Natural killer cell (primary cell): ENCODE measurements around the gene FOXF1. TPM values are rescaled to one million over a fixed set of nuclear protein-coding genes. Genes with fewer than 3 reads are reported as not detected.

Source experiments
- ATAC-seq, 3 donors: fragments of 150-1000 bp in 2 of 3; fragments of 200-7000 bp in 1 of 3; cut with Tn5 transposase; 1 replicate in 1 of 3; 2 replicates in 2 of 3; pipeline ENCODE4 v1.10.0; 2021; ENCODE audit warnings: mild to moderate bottlenecking in 2 of 3, moderate library complexity in 2 of 3
- DNase-seq, 2 donors: peaks; one replicate each; pipeline versions ENCODE4 v3.0.0 to v3.0.0-alpha.2; 2013 to 2021; ENCODE audit warnings: mixed read lengths in 1 of 2
- H3K27ac ChIP-seq: one replicate; pipeline ENCODE4 v1.5.1; 2013; ENCODE audit warnings: mild to moderate bottlenecking, low read length
- H3K27me3 ChIP-seq: one replicate; pipeline ENCODE4 v1.6.1; 2013; ENCODE audit warnings: low read length; ENCODE audit not compliant: control insufficient read depth, insufficient read depth
- H3K36me3 ChIP-seq: one replicate; pipeline ENCODE4 v1.6.1; 2013; ENCODE audit warnings: low read length; ENCODE audit not compliant: control insufficient read depth, insufficient read depth
- H3K4me1 ChIP-seq: one replicate; pipeline ENCODE4 v1.6.1; 2013; ENCODE audit warnings: low read length; ENCODE audit not compliant: control insufficient read depth, insufficient read depth
- H3K4me3 ChIP-seq: one replicate; pipeline ENCODE4 v1.5.1; 2013; ENCODE audit warnings: low read length
- H3K9me3 ChIP-seq: one replicate; pipeline ENCODE4 v1.6.1; 2013; ENCODE audit warnings: low read length; ENCODE audit not compliant: control insufficient read depth, insufficient read depth
- H3K27ac Mint-ChIP-seq, 2 donors: one replicate each; pipeline ENCODE4 v1.8.0; 2022; ENCODE audit warnings: mild to moderate bottlenecking in 2 of 2, mixed read lengths in 2 of 2, moderate library complexity in 1 of 2
- H3K27me3 Mint-ChIP-seq, 2 donors: one replicate each; pipeline ENCODE4 v1.8.0; 2022; ENCODE audit warnings: low read depth in 2 of 2, mixed read lengths in 2 of 2
- H3K36me3 Mint-ChIP-seq: one replicate; pipeline ENCODE4 v1.8.0; 2022; ENCODE audit warnings: mixed read lengths
- H3K4me1 Mint-ChIP-seq, 2 donors: one replicate each; pipeline ENCODE4 v1.8.0; 2022; ENCODE audit warnings: mixed read lengths in 2 of 2
- H3K4me3 Mint-ChIP-seq: one replicate; pipeline ENCODE4 v1.8.0; 2022; ENCODE audit warnings: mild to moderate bottlenecking, moderate library complexity, mixed read lengths
- H3K9me3 Mint-ChIP-seq, 2 donors: one replicate each; pipeline ENCODE4 v1.8.0; 2022; ENCODE audit warnings: mixed read lengths in 2 of 2
- CTCF ChIP-seq: fragments of 200-600 bp; IDR thresholded peaks from one replicate; pipeline ENCODE4 v1.8.0; 2022; ENCODE audit warnings: antibody characterized with exemption
- WGBS: methylation state at CpG from one replicate; pipeline ENCODE4 v1.1.7; 2013; ENCODE audit warnings: missing lambda C conversion rate; ENCODE audit not compliant: insufficient coverage; 5-methylcytosine and 5-hydroxymethylcytosine counted together
- intact Hi-C: fragments of 100-400 bp; cut with micrococcal nuclease; formaldehyde crosslinking; loops from one replicate; pipeline ENCODE4 v1.14.2; 2022
- total RNA-seq, 4 donors: library from RNA; stranded (reverse); fragments of 120-200 nt in 1 of 4; gene quantifications; one replicate each; pipeline versions ENCODE4 v1.2.3 to v1.2.4, GENCODE V29; 2013 to 2022

FOXF1 gene
- total RNA-seq, 3 donors from 2014 or later (not counting 1 experiment from before 2014, with no cell fraction given) = not detected

- Mint-ChIP-seq H3K9me3 (no peaks in the 10 kb centered on the region), H3K27me3 (peaks cover 42 to 74% of the 10 kb centered on the region in 2 donors), H3K4me1 (no peaks in the 10 kb centered on the region), H3K36me3 (no peaks in the 10 kb centered on the region), H3K4me3 (no peak overlapping the region), H3K27ac (no peak overlapping the region)
- Histone ChIP-seq H3K27ac (no peak overlapping the region), H3K9me3 (no peaks in the 10 kb centered on the region), H3K4me1 (no peaks in the 10 kb centered on the region), H3K27me3 (peaks cover 22% of the 10 kb centered on the region), H3K36me3 (no peaks in the 10 kb centered on the region), H3K4me3 (no peak overlapping the region)
- intact Hi-C loops = no loop called here
- 78% methylated on average over 11 of the region's 13 CpGs for whole genome bisulfite sequencing
- ATAC-seq (no peak), DNase-seq (no peak)
- TF ChIP-seq CTCF = no peak
Observed at GRCh38 chr16:86490859-86491639, 19.3 kb upstream of the FOXF1 start.

- no peak overlapping the region for H3K4me3 Mint-ChIP-seq
- H3K27me3 Mint-ChIP-seq = peaks cover 47 to 73% of the 10 kb centered on the region in 2 donors
- Histone ChIP-seq H3K4me1 (no peaks in the 10 kb centered on the region), H3K4me3 (no peak overlapping the region), H3K27ac (no peak overlapping the region), H3K36me3 (no peaks in the 10 kb centered on the region), H3K9me3 (no peaks in the 10 kb centered on the region), H3K27me3 (peaks cover 24% of the 10 kb centered on the region)
- no peaks in the 10 kb centered on the region for H3K9me3 Mint-ChIP-seq
- DNase-seq (no peak), ATAC-seq (no peak)
- no peaks in the 10 kb centered on the region for H3K36me3 Mint-ChIP-seq
- 87% methylated on average over 7 of the region's 7 CpGs for WGBS
- intact Hi-C loops = no loop called here
- no peaks in the 10 kb centered on the region for H3K4me1 Mint-ChIP-seq
- H3K27ac Mint-ChIP-seq = no peak overlapping the region
- no peak for TF ChIP-seq CTCF
Observed at GRCh38 chr16:86491640-86492023, 18.7 kb upstream of the FOXF1 start.

- ATAC-seq = no peak
- no peaks in the 10 kb centered on the region for H3K36me3 Mint-ChIP-seq
- intact Hi-C loops = no loop called here
Observed at GRCh38 chr16:86492267-86492960, 17.9 kb upstream of the FOXF1 start.

More at GRCh38 chr16:86492267-86492960, 17.9 kb upstream of the FOXF1 start:
- no peak for DNase-seq
- Mint-ChIP-seq H3K4me3 (no peak overlapping the region), H3K9me3 (no peaks in the 10 kb centered on the region), H3K27ac (no peak overlapping the region), H3K4me1 (no peaks in the 10 kb centered on the region), H3K27me3 (peaks cover 51 to 73% of the 10 kb centered on the region in 2 donors)
- Histone ChIP-seq H3K4me3 (no peak overlapping the region), H3K27me3 (peaks cover 29% of the 10 kb centered on the region), H3K36me3 (no peaks in the 10 kb centered on the region), H3K4me1 (no peaks in the 10 kb centered on the region), H3K9me3 (no peaks in the 10 kb centered on the region), H3K27ac (no peak overlapping the region)
- WGBS = 77% methylated on average over 4 of the region's 4 CpGs
- TF ChIP-seq CTCF = no peak
